ENCODE results near the gene DAPK2.
A peak's percentile ranks its signal among the peaks of the same experiment; 100 is the strongest.

GRCh38 chr15:63892794-63893441 is 153.4 kb downstream of the DAPK2 start:
- TF ChIP-seq SPI1 (IDR thresholded peaks at IDR 0.05; ENCODE audit: low read depth, low read length) (peak; percentile 26; the same call in 1 of the 2 replicates), POLR2A (IDR thresholded peaks at IDR 0.05; ENCODE audit: low read depth, low read length) (no peak), TAF1 (IDR thresholded peaks at IDR 0.05; ENCODE audit: low read depth, low read length) (no peak)
